Measurements from ENCODE around the gene FAM53C.

DNA sequence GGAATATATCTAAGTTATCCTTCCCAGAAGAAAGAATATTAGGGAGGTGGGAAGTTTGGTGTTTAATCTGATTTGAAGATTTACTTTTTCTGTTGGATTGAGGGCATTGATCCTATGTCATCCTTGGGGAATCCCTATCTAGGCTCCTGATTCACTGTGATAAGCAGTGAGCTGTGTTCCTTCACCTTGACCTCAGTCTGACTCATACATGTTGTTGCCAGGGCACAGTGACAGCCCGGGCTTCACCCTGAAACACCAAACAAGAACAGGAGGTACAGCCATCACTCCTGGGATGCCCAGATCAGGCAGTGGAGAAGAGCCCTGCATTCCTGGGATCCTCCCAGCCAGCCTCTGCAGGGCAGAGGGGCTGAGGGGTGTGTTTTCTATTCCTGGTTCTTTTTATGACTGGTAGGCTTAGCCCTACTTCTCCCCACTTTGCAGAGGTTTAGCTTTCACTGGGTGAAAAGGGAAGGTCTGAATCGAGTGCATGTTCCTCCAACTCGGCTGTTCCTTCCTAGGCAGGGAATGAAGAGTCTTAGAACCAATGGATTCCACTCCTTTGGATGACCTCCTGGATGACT is 3.1 kb upstream of the FAM53C start:
- TF ChIP-seq, protein P1, sequence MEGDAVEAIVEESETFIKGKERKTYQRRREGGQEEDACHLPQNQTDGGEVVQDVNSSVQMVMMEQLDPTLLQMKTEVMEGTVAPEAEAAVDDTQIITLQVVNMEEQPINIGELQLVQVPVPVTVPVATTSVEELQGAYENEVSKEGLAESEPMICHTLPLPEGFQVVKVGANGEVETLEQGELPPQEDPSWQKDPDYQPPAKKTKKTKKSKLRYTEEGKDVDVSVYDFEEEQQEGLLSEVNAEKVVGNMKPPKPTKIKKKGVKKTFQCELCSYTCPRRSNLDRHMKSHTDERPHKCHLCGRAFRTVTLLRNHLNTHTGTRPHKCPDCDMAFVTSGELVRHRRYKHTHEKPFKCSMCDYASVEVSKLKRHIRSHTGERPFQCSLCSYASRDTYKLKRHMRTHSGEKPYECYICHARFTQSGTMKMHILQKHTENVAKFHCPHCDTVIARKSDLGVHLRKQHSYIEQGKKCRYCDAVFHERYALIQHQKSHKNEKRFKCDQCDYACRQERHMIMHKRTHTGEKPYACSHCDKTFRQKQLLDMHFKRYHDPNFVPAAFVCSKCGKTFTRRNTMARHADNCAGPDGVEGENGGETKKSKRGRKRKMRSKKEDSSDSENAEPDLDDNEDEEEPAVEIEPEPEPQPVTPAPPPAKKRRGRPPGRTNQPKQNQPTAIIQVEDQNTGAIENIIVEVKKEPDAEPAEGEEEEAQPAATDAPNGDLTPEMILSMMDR (IDR thresholded peaks at IDR 0.05) = no peak
- TF ChIP-seq TCF7L2 (IDR thresholded peaks at IDR 0.05; ENCODE audit: low read depth, low read length) = no peak

Data from Panc1 (cell line).